ENCODE measurements around the gene ZNF148.

GRCh38 chr3:125325746-125326145 is 49.4 kb downstream of the ZNF148 start:
- TF ChIP-seq CTCF (conservative IDR thresholded peaks at IDR 0.05) (no peak), ZFX (IDR thresholded peaks at IDR 0.05) (no peak)

All from C4-2B (cell line).